ENCODE measurements around the gene SCN2A. TPM values are rescaled to one million over a fixed set of nuclear protein-coding genes. Genes with fewer than 3 reads are reported as not detected.

Gene SCN2A
- total and polyA plus RNA-seq, 4 donors = 0.02 to 0.31 (median 0.11) TPM

DNA sequence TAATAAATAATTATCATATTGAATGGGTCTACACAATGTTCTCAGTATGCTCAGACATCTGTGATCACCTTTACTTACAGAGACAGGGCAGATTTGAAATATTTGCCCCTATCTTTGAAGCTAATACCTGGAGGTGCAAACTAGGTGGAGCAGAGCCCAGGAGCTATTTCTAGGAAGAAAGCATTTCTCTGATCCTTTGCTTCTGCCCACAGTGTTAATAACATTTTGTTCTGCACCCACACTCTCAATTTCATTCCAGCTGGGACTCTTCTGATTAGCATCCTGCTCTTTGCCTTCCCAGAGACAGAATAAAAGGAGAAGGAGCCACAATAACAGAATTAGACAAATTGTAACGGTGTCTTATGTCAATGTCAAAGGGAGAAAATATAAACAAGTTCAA lies 11.6 kb upstream of the SCN2A start:
- Histone ChIP-seq H3K27ac (ENCODE audit: low read depth in 1 of 2, low read length in 1 of 2) (no peak overlapping the region), H3K4me1 (ENCODE audit: control insufficient read depth in 5 of 5, insufficient read depth in 5 of 5, low read length in 5 of 5) (no peaks in the 10 kb centered on the region), H3K27me3 (ENCODE audit: control insufficient read depth in 3 of 3, insufficient read depth in 3 of 3, low read length in 2 of 3) (no peaks in the 10 kb centered on the region), H3K9me3 (ENCODE audit: control insufficient read depth in 4 of 4, insufficient read depth in 3 of 4, low read length in 3 of 4) (no peaks in the 10 kb centered on the region), H3K9ac (ENCODE audit: insufficient read depth in 1 of 2, low read length in 2 of 2) (no peak overlapping the region), H3K4me3 (no peak overlapping the region), H3K36me3 (ENCODE audit: control insufficient read depth in 4 of 4, insufficient read depth in 4 of 4, low read length in 4 of 4) (no peaks in the 10 kb centered on the region)
- TF ChIP-seq, protein P1, sequence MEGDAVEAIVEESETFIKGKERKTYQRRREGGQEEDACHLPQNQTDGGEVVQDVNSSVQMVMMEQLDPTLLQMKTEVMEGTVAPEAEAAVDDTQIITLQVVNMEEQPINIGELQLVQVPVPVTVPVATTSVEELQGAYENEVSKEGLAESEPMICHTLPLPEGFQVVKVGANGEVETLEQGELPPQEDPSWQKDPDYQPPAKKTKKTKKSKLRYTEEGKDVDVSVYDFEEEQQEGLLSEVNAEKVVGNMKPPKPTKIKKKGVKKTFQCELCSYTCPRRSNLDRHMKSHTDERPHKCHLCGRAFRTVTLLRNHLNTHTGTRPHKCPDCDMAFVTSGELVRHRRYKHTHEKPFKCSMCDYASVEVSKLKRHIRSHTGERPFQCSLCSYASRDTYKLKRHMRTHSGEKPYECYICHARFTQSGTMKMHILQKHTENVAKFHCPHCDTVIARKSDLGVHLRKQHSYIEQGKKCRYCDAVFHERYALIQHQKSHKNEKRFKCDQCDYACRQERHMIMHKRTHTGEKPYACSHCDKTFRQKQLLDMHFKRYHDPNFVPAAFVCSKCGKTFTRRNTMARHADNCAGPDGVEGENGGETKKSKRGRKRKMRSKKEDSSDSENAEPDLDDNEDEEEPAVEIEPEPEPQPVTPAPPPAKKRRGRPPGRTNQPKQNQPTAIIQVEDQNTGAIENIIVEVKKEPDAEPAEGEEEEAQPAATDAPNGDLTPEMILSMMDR (IDR thresholded peaks at IDR 0.05; ENCODE audit: control extremely low read depth, extremely low read depth) = no peak
- DNase-seq = no peak
- ATAC-seq (ENCODE audit: insufficient read depth, low FRiP score) = no peak
- 81 to 88% methylated on average over 1 of the region's 1 CpG for WGBS, 2 donors

GRCh38 chr2:165237056-165237455 lies 2.2 kb upstream of the SCN2A start:
- Histone ChIP-seq H3K4me1 (ENCODE audit: control insufficient read depth in 5 of 5, insufficient read depth in 5 of 5, low read length in 5 of 5) (no peaks in the 10 kb centered on the region), H3K9me3 (ENCODE audit: control insufficient read depth in 4 of 4, insufficient read depth in 3 of 4, low read length in 3 of 4) (no peaks in the 10 kb centered on the region), H3K27ac (ENCODE audit: low read depth in 1 of 2, low read length in 1 of 2) (no peak overlapping the region), H3K27me3 (ENCODE audit: control insufficient read depth in 3 of 3, insufficient read depth in 3 of 3, low read length in 2 of 3) (no peaks in the 10 kb centered on the region), H3K9ac (ENCODE audit: insufficient read depth in 1 of 2, low read length in 2 of 2) (no peak overlapping the region), H3K36me3 (ENCODE audit: control insufficient read depth in 4 of 4, insufficient read depth in 4 of 4, low read length in 4 of 4) (no peaks in the 10 kb centered on the region), H3K4me3 (no peak overlapping the region)
- TF ChIP-seq, protein P1 (IDR thresholded peaks at IDR 0.05; ENCODE audit: control extremely low read depth, extremely low read depth) = no peak
- ATAC-seq (ENCODE audit: insufficient read depth, low FRiP score) (no peak), DNase-seq (no peak)
- WGBS, 2 donors = 54 to 67% methylated on average over 2 of the region's 2 CpGs

DNA sequence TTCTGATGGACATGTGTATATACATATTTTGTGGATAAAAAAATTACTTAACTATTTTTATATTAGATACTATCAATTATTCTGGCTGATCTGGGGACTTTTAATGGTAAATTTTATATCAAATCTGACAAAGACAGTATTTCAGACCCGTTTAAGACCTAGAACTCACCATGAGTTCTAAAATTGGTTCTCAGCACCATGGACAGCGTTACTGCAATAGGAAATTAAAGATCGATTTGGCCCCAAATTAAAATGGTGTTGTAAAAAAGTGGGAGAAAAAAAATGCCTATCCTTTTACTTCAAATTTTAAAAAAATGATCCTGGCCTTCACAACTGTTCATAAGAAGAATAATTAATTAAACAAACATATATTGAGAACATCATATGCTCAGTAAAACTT lies 919 bp upstream of the SCN2A start:
- no peak for ATAC-seq (ENCODE audit: insufficient read depth, low FRiP score)
- no peak overlapping the region for H3K9ac ChIP-seq (ENCODE audit: insufficient read depth in 1 of 2, low read length in 2 of 2)
- 6 to 9% methylated on average over 3 of the region's 3 CpGs for WGBS, 2 donors
- TF ChIP-seq, protein P1 (IDR thresholded peaks at IDR 0.05; ENCODE audit: control extremely low read depth, extremely low read depth) = no peak
- H3K9me3 ChIP-seq (ENCODE audit: control insufficient read depth in 4 of 4, insufficient read depth in 3 of 4, low read length in 3 of 4) = no peaks in the 10 kb centered on the region
- H3K4me1 ChIP-seq (ENCODE audit: control insufficient read depth in 5 of 5, insufficient read depth in 5 of 5, low read length in 5 of 5) = no peaks in the 10 kb centered on the region
- DNase-seq = peak in 2 of 3 donors; percentile 45 to 62
- no peaks in the 10 kb centered on the region for H3K27me3 ChIP-seq (ENCODE audit: control insufficient read depth in 3 of 3, insufficient read depth in 3 of 3, low read length in 2 of 3)
- no peak overlapping the region for H3K27ac ChIP-seq (ENCODE audit: low read depth in 1 of 2, low read length in 1 of 2)
- H3K36me3 ChIP-seq (ENCODE audit: control insufficient read depth in 4 of 4, insufficient read depth in 4 of 4, low read length in 4 of 4) = no peaks in the 10 kb centered on the region
- H3K4me3 ChIP-seq = no peak overlapping the region

GRCh38 chr2:165239856-165240515 lies 772 bp downstream of the SCN2A start:
- H3K27ac ChIP-seq (ENCODE audit: low read depth in 1 of 2, low read length in 1 of 2) = no peak overlapping the region
- DNase-seq (no peak), ATAC-seq (ENCODE audit: insufficient read depth, low FRiP score) (no peak)
- H3K27me3 ChIP-seq (ENCODE audit: control insufficient read depth in 3 of 3, insufficient read depth in 3 of 3, low read length in 2 of 3) = no peaks in the 10 kb centered on the region
- H3K36me3 ChIP-seq (ENCODE audit: control insufficient read depth in 4 of 4, insufficient read depth in 4 of 4, low read length in 4 of 4) = no peaks in the 10 kb centered on the region
- no peak overlapping the region for H3K4me3 ChIP-seq
- H3K9me3 ChIP-seq (ENCODE audit: control insufficient read depth in 4 of 4, insufficient read depth in 3 of 4, low read length in 3 of 4) = no peaks in the 10 kb centered on the region
- H3K4me1 ChIP-seq (ENCODE audit: control insufficient read depth in 5 of 5, insufficient read depth in 5 of 5, low read length in 5 of 5) = no peaks in the 10 kb centered on the region
- no peak overlapping the region for H3K9ac ChIP-seq (ENCODE audit: insufficient read depth in 1 of 2, low read length in 2 of 2)
- TF ChIP-seq, protein P1 (IDR thresholded peaks at IDR 0.05; ENCODE audit: control extremely low read depth, extremely low read depth) = no peak
- 75 to 80% methylated on average over 4 of the region's 4 CpGs for WGBS, 2 donors

Data from lung (tissue), 12 donors.